Forelimb muscle (tissue), 1 donor: Measurements from ENCODE around the gene TAAR5. TPM values are rescaled to one million over a fixed set of nuclear protein-coding genes. Genes with fewer than 3 reads are reported as not detected.
"Not testable (repeated sequence)": the region's sequence is repeated elsewhere in the genome, so short reads cannot be mapped to it uniquely, and the experiment has no call there.

ENCODE experiments used
- DNase-seq: peaks from one replicate; pipeline ENCODE4 v3.0.0-alpha.2; 2013; ENCODE audit warnings: low read depth
- polyA plus RNA-seq: library from polyadenylated mRNA; unstranded; fragments of 120-200 nt; gene quantifications from one replicate; pipeline ENCODE4 v1.2.1, GENCODE V29; 2013; ENCODE audit not compliant: insufficient read length

TAAR5 gene
- polyA plus RNA-seq: not detected

DNA sequence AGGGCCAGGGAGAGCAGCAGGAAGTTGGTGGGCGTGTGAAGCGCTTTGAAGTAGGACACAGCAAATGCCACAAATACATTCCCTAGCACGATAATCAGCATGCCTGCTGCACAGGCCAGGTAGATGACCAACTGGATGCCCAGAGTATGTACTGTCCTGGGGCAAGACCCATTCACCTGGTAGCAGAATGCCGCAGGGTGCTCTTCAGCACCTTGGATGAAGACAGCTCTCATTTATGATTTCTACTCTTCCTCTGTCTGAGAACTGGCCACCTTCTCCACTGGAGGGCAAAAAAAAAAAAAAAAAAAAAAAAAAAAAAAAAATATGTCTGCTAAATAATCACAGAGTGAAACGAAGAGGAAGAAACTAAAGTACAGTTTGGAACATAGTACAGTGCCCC lies at the start of gene TAAR5:
TAAR5 (minus strand) TSS at position 288 of the 400 bp plus-strand sequence; CDS start at position 233, 55 bp downstream.
- no peak for DNase-seq

DNA sequence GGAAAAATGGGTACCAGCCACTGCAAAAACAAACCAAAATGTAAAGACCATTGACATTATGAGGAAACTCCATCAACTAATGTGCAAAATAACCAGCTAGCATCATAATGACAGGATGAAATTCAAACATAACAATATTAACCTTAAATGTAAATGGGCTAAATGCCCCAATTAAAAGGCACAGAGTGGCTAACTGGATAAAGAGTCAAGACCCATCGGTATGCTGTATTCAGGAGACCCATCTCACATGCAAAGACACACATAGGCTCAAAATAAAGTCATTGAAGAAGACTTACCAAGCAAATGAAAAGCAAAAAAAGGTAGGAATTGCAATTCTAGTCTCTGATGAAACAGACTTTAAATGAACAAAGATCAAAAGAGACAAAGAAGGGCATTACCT lies 47.6 kb upstream of the TAAR5 start:
- not testable (repeated sequence) for DNase-seq

DNA sequence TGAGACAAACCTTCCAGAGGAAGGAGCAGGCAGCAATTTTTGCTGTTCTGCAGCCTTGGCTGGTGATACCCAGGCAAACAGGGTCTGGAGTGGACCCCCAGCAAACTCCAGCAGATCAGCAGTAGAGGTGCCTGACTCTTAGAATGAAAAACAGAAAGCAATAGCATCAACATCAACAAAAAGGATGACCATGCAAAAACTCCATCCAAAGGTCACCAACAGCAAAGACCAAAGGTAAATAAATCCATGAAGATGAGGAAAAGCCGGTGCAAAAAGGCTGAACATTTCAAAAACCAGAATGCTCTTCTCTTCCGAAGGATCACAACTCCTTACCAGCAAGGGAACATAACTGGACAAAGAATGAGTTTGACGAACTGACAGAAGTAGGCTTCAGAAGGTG lies 46.4 kb upstream of the TAAR5 start:
- not testable (repeated sequence) for DNase-seq

DNA sequence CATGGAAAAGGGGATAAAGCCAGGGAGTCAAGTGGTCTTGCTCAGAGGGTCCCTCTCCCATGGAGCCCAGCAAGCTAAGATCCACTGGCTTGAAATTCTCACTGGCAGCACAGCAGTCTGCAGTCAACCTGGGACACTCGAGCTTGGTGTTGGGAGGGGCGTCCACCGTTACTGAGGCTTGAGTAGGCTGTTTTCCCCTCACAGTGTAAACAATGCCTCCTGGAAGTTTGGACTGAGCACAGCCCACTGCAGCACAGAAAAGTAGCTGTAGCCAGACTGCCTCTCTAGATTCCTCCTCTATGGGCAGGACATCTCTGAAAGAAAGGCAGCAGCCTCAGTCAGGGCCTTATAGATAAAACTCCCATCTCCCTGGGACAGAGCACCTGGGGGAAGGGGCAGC lies 45.7 kb upstream of the TAAR5 start:
- DNase-seq: not testable (repeated sequence)

- DNase-seq: no peak
Observed at GRCh38 chr6:132634796-132635195, 45.3 kb upstream of the TAAR5 start.

- no peak for DNase-seq
Observed at GRCh38 chr6:132633362-132633761, 43.8 kb upstream of the TAAR5 start.

GRCh38 chr6:132624175-132624574 lies 34.6 kb upstream of the TAAR5 start, which contains the start of gene TAAR2:
TAAR2 (minus strand) TSS chr6:132624275; CDS start chr6:132624275, 0 bp downstream.
- DNase-seq: no peak

- peak; percentile 2 for DNase-seq
Observed at GRCh38 chr6:132623106-132623845, 33.7 kb upstream of the TAAR5 start.

DNA sequence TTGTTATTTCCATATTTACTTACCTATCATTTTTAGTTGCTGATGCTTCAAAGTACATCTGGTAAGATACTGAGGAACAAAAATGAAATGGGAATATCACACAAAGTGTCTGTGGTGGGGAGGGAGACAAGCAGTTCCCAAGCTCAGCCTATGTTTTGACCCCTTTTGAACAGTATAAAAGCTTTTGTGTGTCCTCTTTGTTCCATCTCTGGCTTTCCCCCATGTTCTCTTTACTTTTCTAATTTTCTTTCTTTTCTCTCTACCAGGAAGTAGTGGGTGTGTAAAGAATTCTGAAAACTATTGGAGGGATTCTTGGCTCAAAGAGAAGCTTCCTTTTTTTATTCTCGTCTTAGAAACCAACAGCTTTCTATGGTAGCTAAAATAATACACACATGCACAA lies 27.1 kb upstream of the TAAR5 start:
- no peak for DNase-seq

DNA sequence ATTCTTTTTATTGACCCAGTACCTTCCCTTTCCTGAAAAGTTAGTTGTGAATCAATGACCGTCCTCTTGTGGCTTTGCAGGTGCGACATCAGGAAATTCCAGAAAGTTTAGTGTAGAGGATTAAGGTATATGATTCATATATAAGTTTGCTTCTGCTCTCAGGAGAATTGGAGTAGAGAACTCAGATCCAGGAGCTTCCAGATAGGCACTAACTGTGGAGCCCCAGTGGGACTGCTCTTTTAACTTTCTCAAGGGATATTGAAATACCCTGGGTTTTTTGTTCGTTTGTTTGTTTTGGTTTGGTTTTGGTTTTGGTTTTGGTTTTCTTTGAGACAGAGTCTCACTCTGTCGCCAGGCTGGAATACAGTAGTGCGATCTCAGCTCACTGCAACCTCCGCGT lies 25.0 kb upstream of the TAAR5 start:
- DNase-seq: no peak

DNA sequence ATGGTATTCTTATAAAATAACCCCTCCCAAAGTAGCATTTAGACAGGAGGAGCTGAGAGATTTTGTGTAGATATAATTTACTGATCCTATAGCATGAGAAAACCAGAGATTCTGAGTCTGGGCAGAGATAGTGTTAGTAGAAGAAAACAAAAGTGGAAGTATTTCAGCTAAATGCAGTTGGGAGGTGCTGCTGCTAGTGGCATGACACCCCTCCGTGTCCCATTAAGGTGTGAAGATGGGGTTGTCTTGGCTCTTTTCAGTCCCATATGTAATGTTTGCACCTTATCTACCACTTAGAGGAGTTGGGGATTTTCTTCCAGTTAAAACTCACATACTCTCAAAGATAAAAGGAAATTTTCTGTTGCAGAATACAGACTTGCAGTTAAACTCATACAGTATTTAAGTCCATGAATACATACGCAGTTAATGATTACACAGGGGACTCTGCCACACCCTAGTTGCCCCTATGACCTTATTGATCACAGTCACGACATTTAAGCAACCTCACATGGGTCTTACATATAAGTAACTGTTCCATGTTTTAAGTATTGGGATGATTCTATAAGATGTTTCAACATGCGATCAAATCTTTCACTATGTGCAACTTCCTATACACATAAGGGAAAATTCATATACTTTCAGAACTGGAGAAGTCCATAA lies 23.0 kb upstream of the TAAR5 start:
- DNase-seq: no peak

DNA sequence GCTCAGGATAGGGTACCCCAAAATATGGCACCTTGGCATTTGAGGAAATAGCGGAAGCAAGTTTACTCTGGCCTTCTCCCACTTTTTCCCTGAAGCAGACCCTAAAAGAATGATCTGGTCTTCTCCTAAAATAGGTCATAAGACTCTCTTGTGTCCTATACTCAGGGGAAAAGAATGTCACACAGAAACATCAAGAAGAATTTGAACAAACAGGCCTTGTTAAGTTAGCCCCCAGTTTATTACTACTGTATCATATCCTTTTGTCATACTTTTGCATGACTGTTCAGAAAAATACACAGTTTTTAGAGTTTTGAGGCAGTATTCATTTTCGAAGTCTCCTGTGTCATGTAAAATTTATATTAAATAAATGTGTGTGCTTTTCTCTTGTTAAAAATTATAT lies 22.1 kb upstream of the TAAR5 start:
- DNase-seq: no peak

GRCh38 chr6:132607544-132608233 lies 18.1 kb upstream of the TAAR5 start:
- DNase-seq: no peak

GRCh38 chr6:132604635-132605152 lies 15.2 kb upstream of the TAAR5 start:
- no peak for DNase-seq

GRCh38 chr6:132600900-132601299 lies 11.4 kb upstream of the TAAR5 start:
- not testable (repeated sequence) for DNase-seq

DNA sequence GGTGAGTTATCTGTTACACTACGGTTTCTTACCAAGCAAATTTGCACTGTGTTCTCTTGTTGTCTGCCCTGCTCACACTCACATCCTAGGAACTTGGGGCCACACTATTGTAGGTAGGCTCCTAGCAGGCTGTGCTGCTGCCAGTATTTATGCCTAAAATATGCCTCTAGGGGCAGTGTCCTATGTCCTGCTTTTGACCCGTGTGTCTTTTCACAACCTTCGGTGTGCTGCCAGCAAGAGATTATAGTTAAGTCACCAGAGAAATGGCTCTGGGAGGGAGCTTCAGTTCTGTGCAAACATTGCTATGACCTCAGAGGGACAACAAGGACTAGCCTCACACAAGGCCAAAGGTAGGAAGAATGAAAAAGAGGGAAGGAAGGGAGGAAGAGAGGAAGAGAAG lies 8.9 kb upstream of the TAAR5 start:
- no peak for DNase-seq

GRCh38 chr6:132596201-132596600 lies 6.7 kb upstream of the TAAR5 start:
- DNase-seq: no peak

GRCh38 chr6:132592855-132593254 lies 3.3 kb upstream of the TAAR5 start:
- DNase-seq: no peak

GRCh38 chr6:132590362-132590761 lies 821 bp upstream of the TAAR5 start:
- no peak for DNase-seq

DNA sequence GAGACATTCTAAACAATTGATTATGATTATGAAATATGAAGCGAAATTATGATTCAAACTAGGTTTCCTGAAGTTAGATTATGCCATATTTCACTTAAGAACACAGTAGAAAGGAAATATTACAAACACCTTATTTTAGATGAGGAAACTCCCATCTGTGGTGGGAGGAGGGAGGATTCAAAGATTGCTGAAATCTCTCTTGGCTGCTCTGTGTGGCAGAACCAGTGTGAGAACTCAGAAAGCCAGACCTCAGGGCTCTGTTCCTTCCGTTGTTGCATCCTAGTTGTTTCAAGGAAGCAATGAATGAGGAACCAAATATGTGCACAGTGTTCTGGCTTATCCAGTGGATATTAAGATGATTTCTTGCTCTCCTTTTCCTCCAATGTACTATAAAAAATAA lies 2.1 kb downstream of the TAAR5 start:
- no peak for DNase-seq

DNA sequence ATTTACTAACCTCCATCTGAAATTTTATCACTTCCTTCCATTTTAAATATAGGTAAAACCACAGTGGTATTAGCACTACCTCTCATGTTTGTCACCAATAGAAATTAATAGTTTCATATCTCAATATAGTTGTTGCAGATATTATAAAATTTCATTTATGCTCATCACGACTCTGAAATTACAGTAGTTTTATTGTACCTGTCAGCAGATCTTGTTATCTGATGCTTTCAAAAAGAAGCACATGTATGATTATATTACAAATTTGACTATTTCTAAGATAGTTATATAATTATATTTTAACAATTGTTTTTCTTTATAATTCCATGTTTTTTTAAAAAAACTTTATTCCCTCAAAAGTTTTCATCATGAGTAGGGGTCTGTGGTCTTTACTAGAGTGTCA lies 4.8 kb downstream of the TAAR5 start:
- DNase-seq: no peak

DNA sequence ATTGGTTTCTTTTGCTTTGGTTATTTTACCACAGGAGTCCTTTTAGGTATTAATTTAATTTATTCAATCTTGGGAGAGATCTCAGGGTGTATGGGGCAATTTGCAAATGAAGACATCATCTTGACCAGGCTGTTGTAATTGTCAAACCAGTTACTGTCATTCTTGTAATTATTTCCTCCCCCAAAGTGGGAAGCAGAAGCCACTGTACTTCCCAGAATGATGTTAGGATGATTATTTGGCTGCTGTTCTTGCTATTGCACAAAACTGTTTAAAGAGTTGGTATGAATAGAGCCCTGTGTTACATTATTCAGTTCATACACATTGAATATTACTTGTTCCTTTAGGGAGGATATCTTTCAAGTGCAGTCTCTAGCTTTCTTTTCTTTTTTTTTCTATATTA lies 17.8 kb downstream of the TAAR5 start:
- no peak for DNase-seq
